GM12875 (cell line): ENCODE measurements around the gene OSBPL9.

ENCODE experiments used
- H3K4me3 ChIP-seq: one replicate; pipeline ENCODE4 v1.5.1; 2011; ENCODE audit warnings: low read depth, low read length, control low read depth
- CTCF ChIP-seq: IDR thresholded peaks from 2 replicates; pipeline ENCODE4 v1.5.1; 2011; ENCODE audit warnings: low read depth, mild to moderate bottlenecking, control low read depth, inconsistent platforms, low read length, moderate library complexity, borderline replicate concordance; ENCODE audit not compliant: insufficient read depth

Gene OSBPL9

GRCh38 chr1:51756290-51756689 lies 139.4 kb downstream of the OSBPL9 start:
- no peak overlapping the region for H3K4me3 ChIP-seq
- no peak for TF ChIP-seq CTCF

DNA sequence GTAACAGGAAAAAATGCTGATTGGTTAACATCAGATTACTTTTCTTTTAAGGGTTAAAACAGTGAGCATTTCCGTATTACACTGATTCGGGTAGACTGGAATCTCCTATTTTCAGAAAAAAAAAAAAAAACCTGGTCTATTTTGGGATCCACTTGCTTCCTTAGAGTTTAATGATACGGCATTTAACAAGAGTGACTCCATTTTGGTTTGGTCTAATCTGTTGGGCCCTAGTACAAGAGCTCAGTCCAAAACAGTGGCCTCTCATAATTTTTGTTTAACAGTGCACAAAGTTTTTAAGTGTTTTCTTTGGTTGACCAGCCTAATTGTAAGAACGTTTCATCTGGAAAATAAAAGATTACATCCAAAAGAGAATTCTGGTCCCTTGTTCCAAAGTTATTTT lies 141.4 kb downstream of the OSBPL9 start:
- no peak overlapping the region for H3K4me3 ChIP-seq
- TF ChIP-seq CTCF = no peak

- TF ChIP-seq CTCF = no peak
- H3K4me3 ChIP-seq = no peak overlapping the region
These were observed 144.0 kb downstream of the OSBPL9 start for GRCh38 chr1:51760872-51761271.

DNA sequence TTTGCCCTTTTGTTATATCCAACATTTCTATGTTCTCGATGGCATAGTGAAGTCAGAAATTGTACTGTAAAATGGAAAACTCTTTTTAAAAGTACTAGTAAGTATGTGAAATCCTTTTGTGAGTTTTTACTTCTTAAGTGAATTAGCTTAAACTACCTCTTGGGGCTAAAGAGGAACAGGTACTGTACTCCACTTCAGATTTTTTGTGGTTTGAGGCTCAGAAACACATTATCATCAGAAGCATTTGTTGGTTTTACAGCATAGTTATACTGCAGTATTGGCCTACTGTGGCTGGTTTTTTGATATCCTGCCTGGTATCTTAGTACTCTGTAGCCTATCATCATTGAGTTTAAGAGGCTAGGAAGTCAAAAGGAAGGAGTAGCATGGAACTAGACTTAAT lies 144.5 kb downstream of the OSBPL9 start:
- no peak overlapping the region for H3K4me3 ChIP-seq
- no peak for TF ChIP-seq CTCF

- no peak overlapping the region for H3K4me3 ChIP-seq
- peak; percentile 55; the same call in 1 of the 2 replicates for TF ChIP-seq CTCF
These were observed 152.2 kb downstream of the OSBPL9 start for GRCh38 chr1:51768971-51769588.

DNA sequence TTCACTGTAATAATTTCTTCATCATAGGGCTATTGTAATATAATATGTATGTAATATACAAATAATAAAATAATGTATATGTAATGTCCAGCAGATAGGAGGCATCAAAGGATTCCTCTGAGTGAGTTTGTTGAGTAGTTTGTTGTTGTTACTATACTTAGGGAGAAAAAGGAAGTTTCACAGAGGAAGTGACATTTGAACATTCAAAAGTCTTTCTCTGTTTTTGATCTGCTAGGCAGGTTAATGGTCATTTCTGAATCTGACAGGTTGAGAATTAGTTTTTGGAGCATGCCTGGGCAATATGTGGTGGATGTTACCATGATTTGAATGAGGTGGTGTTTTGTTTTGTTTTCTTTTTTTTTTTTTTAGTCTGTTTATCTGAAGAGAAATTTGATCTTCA lies 159.5 kb downstream of the OSBPL9 start:
- no peak overlapping the region for H3K4me3 ChIP-seq
- TF ChIP-seq CTCF = no peak

DNA sequence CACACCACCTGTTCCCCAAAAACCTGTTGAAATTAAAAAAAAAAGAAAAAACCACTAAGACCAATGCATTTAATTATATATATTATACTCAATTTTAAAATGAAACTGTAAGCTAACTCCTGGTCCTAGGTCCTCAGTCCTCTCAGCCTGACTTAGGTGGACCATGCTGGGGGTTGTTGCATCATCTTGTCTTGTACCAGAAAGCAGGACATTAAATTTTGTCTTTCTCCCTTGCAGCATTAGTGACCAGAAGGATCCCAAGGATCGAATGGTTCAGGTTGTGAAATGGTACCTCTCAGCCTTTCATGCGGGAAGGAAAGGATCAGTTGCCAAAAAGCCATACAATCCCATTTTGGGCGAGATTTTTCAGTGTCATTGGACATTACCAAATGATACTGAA lies 164.0 kb downstream of the OSBPL9 start:
- TF ChIP-seq CTCF = no peak
- H3K4me3 ChIP-seq = no peak overlapping the region
